OCI-LY3 (cell line): ENCODE measurements around the gene EPB41L4A.

Experiments used
- EZH2phosphoT487 ChIP-seq: fragments of 200-600 bp; shearing (Covaris generic); IDR thresholded peaks from 2 replicates; pipeline ENCODE4 v1.6.1; 2018; ENCODE audit warnings: antibody characterized with exemption, mixed run types, low read depth
- TF ChIP-seq, protein P1 (sequence below): fragments of 200-600, 300-600 bp; sonication (generic); IDR thresholded peaks from 2 replicates; pipeline ENCODE4 v1.5.1; 2014; ENCODE audit warnings: antibody characterized with exemption, low read length, low read depth

DNA sequence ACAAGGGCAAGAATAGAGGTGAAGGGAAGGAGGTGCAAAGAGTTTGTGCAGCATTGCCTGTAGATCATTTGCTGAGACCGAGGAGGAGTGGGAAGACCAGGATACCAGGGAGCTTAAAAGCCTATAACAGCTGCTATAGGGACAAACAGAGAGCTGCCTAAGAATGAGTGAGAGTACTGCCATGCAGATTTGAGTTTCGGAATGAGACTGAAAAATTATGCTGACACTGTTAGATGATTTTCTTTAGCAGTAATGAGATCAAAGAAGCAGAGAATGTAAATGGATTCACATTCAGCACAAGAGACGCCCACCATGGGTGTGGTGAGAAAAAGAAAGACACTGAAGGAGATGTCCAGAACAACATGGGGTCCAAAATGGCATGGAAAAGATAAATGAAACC, 69.7 kb downstream of the EPB41L4A start:
- TF ChIP-seq, protein P1, sequence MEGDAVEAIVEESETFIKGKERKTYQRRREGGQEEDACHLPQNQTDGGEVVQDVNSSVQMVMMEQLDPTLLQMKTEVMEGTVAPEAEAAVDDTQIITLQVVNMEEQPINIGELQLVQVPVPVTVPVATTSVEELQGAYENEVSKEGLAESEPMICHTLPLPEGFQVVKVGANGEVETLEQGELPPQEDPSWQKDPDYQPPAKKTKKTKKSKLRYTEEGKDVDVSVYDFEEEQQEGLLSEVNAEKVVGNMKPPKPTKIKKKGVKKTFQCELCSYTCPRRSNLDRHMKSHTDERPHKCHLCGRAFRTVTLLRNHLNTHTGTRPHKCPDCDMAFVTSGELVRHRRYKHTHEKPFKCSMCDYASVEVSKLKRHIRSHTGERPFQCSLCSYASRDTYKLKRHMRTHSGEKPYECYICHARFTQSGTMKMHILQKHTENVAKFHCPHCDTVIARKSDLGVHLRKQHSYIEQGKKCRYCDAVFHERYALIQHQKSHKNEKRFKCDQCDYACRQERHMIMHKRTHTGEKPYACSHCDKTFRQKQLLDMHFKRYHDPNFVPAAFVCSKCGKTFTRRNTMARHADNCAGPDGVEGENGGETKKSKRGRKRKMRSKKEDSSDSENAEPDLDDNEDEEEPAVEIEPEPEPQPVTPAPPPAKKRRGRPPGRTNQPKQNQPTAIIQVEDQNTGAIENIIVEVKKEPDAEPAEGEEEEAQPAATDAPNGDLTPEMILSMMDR = no peak
- TF ChIP-seq EZH2phosphoT487 = no peak
